ENCODE measurements around the gene PLCD3.

DNA sequence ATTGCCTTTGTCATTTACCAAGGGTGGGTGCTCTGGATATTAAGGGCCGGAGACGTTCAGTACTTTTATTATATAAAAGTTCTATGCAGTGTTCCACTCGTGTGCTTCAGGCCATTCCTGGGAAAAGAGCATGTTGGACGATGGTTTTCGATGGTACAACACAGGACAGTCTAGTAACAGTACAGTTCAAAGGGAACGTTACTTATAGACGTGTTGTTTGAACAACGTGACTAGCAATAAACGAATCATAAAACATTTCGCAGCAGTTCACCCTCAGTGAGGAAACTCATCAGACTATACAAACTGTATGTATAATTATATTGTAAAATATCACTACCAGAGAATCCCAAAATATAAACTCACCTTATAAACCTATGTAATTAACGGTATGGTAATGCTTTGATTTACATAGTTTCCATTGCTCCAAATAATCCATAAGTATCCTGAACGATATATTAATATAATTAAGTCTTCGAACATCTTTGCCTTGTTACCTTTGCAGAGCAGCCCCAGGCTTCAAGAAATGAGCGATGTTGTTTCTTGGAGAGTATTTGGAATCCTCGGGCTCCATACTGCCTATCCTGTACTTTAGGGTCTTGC lies 70.6 kb downstream of the PLCD3 start:
- TF ChIP-seq, protein P1, sequence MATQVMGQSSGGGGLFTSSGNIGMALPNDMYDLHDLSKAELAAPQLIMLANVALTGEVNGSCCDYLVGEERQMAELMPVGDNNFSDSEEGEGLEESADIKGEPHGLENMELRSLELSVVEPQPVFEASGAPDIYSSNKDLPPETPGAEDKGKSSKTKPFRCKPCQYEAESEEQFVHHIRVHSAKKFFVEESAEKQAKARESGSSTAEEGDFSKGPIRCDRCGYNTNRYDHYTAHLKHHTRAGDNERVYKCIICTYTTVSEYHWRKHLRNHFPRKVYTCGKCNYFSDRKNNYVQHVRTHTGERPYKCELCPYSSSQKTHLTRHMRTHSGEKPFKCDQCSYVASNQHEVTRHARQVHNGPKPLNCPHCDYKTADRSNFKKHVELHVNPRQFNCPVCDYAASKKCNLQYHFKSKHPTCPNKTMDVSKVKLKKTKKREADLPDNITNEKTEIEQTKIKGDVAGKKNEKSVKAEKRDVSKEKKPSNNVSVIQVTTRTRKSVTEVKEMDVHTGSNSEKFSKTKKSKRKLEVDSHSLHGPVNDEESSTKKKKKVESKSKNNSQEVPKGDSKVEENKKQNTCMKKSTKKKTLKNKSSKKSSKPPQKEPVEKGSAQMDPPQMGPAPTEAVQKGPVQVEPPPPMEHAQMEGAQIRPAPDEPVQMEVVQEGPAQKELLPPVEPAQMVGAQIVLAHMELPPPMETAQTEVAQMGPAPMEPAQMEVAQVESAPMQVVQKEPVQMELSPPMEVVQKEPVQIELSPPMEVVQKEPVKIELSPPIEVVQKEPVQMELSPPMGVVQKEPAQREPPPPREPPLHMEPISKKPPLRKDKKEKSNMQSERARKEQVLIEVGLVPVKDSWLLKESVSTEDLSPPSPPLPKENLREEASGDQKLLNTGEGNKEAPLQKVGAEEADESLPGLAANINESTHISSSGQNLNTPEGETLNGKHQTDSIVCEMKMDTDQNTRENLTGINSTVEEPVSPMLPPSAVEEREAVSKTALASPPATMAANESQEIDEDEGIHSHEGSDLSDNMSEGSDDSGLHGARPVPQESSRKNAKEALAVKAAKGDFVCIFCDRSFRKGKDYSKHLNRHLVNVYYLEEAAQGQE (IDR thresholded peaks at IDR 0.05; ENCODE audit: insufficient read depth in 1 of 2, low read depth in 2 of 2, low read length in 2 of 2): no peak
- TF ChIP-seq POLR2AphosphoS5 (IDR thresholded peaks at IDR 0.05; ENCODE audit: low read depth, low read length) (no peak), SIN3A (IDR thresholded peaks at IDR 0.05; ENCODE audit: borderline replicate concordance, insufficient read depth, low read length) (no peak), TAF1 (IDR thresholded peaks at IDR 0.05; ENCODE audit: borderline replicate concordance, insufficient read depth, low read length) (peak; percentile 53; the same call in 1 of the 2 replicates), FOXP2 (optimal IDR thresholded peaks at IDR 0.05; ENCODE audit: borderline replicate concordance, extremely low read depth, extremely low read length, insufficient read depth) (no peak)

All from PFSK-1 (cell line).